ENCODE results near the gene CRYBB2.
"Not testable (repeated sequence)": the region's sequence is repeated elsewhere in the genome, so short reads cannot be mapped to it uniquely, and the experiment has no call there.

GRCh38 chr22:25273231-25273630 is 53.8 kb downstream of the CRYBB2 start:
- TF ChIP-seq POLR2AphosphoS5, POLR2A (IDR thresholded peaks at IDR 0.05; ENCODE audit: low read depth, low read length): not testable (repeated sequence)

Data from GM12892 (cell line).